OCI-LY3 (cell line): ENCODE measurements around the gene TMEM121B.

Experiments
- H2AFZ ChIP-seq: fragments of 200-600, 300-600 bp; shearing (Covaris generic); 2 replicates; pipeline ENCODE4 v1.6.0; 2014; ENCODE audit warnings: antibody characterized with exemption, low read depth, low read length
- H3K27ac ChIP-seq: fragments of 200-600, 300-600 bp; sonication (generic); 2 replicates; pipeline ENCODE4 v1.5.1; 2014; ENCODE audit warnings: mild to moderate bottlenecking, low read length, moderate library complexity, mixed read lengths
- H3K27me3 ChIP-seq: fragments of 200-600, 300-600 bp; sonication (generic); 2 replicates; pipeline ENCODE4 v1.6.1; 2014; ENCODE audit warnings: low read depth, low read length, mixed read lengths
- H3K36me3 ChIP-seq: fragments of 200-600, 300-600 bp; sonication (generic); replicated peaks from 2 replicates; pipeline ENCODE3; 2014; ENCODE audit warnings: low read depth, low read length, mixed read lengths
- H3K4me1 ChIP-seq: fragments of 300-600, 200-600 bp; sonication (generic); 2 replicates; pipeline ENCODE4 v1.6.1; 2014; ENCODE audit warnings: low read length, mixed read lengths
- H3K4me2 ChIP-seq: fragments of 200-600, 300-600 bp; sonication (generic); 2 replicates; pipeline ENCODE4 v1.6.1; 2014; ENCODE audit warnings: low read length, mixed read lengths
- H3K4me3 ChIP-seq: fragments of 300-600, 200-600 bp; sonication (generic); 2 replicates; pipeline ENCODE4 v1.5.1; 2014; ENCODE audit warnings: antibody characterized with exemption, mild to moderate bottlenecking, low read length, moderate library complexity
- H3K79me2 ChIP-seq: fragments of 300-600, 200-600 bp; shearing (Covaris generic); 2 replicates; pipeline ENCODE4 v1.6.1; 2014; ENCODE audit warnings: mild to moderate bottlenecking, low read length, mixed read lengths
- H3K9ac ChIP-seq: fragments of 300-600, 200-600 bp; shearing (Covaris generic); 2 replicates; pipeline ENCODE4 v1.6.0; 2014; ENCODE audit warnings: mild to moderate bottlenecking, low read length, moderate library complexity
- H3K9me3 ChIP-seq: fragments of 200-600, 300-600 bp; shearing (Covaris generic); 2 replicates; pipeline ENCODE4 v1.6.1; 2014; ENCODE audit warnings: low read length, mixed read lengths; ENCODE audit not compliant: insufficient read depth
- H4K20me1 ChIP-seq: fragments of 200-600, 300-600 bp; sonication (generic); 2 replicates; pipeline ENCODE4 v1.6.1; 2016; ENCODE audit warnings: low read length, mixed read lengths; ENCODE audit not compliant: insufficient read depth
- EZH2phosphoT487 ChIP-seq: fragments of 200-600 bp; shearing (Covaris generic); IDR thresholded peaks from 2 replicates; pipeline ENCODE4 v1.6.1; 2018; ENCODE audit warnings: antibody characterized with exemption, mixed run types, low read depth
- TF ChIP-seq, protein P1 (sequence below): fragments of 200-600, 300-600 bp; sonication (generic); IDR thresholded peaks from 2 replicates; pipeline ENCODE4 v1.5.1; 2014; ENCODE audit warnings: antibody characterized with exemption, low read length, low read depth

The TMEM121B gene

DNA sequence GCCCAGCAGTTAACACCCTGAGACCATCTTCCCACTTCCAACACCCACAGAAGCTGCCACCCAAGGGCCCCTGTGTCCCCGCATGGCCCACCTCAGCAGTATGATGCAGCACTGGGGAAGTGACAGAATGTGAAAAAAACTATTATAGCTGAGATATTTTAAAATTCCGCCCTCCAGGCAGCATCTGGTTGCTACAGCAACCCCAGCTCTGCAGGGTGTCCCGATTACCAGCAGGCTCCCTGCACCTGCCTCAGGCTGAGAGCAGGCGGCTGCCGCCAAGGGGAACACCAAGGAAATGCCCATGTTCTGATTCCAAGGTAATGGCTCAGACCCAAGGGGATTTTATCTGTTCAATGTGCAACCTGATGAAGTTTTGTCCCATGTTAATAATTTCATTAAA is 10.5 kb upstream of the TMEM121B start:
- Histone ChIP-seq H3K4me1 (peaks cover 23% of the 10 kb centered on the region), H3K4me2 (peak overlapping the region; percentile 81), H4K20me1 (no peaks in the 10 kb centered on the region), H3K36me3 (peaks cover 4% of the 10 kb centered on the region), H3K9ac (no peak overlapping the region), H2AFZ (peak overlapping the region; percentile 64; the same call in 1 of the 2 replicates), H3K27ac (peak overlapping the region; percentile 24; the same call in 1 of the 2 replicates), H3K27me3 (no peaks in the 10 kb centered on the region), H3K4me3 (peak overlapping the region; percentile 66), H3K79me2 (no peaks in the 10 kb centered on the region), H3K9me3 (no peaks in the 10 kb centered on the region)
- TF ChIP-seq, protein P1, sequence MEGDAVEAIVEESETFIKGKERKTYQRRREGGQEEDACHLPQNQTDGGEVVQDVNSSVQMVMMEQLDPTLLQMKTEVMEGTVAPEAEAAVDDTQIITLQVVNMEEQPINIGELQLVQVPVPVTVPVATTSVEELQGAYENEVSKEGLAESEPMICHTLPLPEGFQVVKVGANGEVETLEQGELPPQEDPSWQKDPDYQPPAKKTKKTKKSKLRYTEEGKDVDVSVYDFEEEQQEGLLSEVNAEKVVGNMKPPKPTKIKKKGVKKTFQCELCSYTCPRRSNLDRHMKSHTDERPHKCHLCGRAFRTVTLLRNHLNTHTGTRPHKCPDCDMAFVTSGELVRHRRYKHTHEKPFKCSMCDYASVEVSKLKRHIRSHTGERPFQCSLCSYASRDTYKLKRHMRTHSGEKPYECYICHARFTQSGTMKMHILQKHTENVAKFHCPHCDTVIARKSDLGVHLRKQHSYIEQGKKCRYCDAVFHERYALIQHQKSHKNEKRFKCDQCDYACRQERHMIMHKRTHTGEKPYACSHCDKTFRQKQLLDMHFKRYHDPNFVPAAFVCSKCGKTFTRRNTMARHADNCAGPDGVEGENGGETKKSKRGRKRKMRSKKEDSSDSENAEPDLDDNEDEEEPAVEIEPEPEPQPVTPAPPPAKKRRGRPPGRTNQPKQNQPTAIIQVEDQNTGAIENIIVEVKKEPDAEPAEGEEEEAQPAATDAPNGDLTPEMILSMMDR: peak; percentile 25
- TF ChIP-seq EZH2phosphoT487: no peak

DNA sequence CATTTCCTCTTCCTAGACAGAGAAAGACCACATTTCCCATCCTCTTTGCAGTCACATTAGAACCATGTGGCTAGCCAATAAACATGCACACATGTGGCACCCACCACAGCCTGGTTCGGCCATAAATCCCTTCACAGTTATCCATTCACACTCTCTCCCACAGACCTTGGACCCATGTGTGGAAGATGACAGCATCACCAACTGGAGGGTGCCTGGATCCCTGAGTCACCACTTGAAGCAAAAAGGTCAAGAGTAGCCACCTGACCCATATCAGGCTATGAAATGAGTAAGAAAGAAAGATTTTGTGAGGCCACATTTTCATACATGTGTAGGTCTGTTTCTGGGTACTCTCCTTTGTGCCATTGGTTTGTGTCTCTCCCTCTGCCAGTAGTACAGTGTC is 9.0 kb upstream of the TMEM121B start:
- TF ChIP-seq EZH2phosphoT487: no peak
- TF ChIP-seq, protein P1: no peak
- Histone ChIP-seq H2AFZ (no peak overlapping the region), H3K36me3 (peaks cover 2% of the 10 kb centered on the region), H3K4me2 (peak overlapping the region; percentile 81; the same call in 1 of the 2 replicates), H3K9ac (no peak overlapping the region), H3K27me3 (no peaks in the 10 kb centered on the region), H3K4me3 (no peak overlapping the region), H4K20me1 (no peaks in the 10 kb centered on the region), H3K4me1 (peaks cover 23% of the 10 kb centered on the region), H3K9me3 (no peaks in the 10 kb centered on the region), H3K27ac (no peak overlapping the region), H3K79me2 (no peaks in the 10 kb centered on the region)

DNA sequence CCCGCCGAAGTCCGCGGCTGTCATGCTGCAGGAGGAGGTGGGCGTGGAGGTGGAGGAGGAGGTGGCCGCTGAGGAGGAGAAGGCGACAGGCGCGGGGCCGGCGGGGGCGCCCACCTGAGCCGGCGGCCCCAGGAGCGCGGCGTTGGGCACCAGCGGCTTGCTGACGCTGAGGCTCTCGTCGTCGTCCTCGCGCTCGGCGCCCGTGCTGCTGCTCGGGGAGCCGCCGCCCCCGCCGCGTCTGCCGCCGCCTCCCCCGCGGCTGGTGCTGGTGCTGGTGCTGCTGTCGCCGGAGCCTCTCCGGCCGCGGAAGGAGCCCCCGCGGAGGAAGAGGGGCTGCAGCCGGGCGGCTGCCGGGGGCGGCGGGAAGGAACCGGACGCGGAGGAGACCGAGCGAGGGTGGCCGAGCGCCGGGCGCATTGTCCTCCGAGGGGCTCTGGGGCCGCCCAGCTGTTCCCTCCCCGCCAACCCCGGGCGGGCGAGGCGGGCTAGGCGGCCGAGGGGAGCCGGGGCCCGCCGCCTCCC is 388 bp downstream of the TMEM121B start:
- Histone ChIP-seq H4K20me1 (no peaks in the 10 kb centered on the region), H3K4me3 (no peak overlapping the region), H3K9me3 (no peaks in the 10 kb centered on the region), H3K9ac (no peak overlapping the region), H3K4me2 (no peak overlapping the region), H2AFZ (no peak overlapping the region), H3K36me3 (no peaks in the 10 kb centered on the region), H3K79me2 (no peaks in the 10 kb centered on the region), H3K4me1 (peaks cover 20% of the 10 kb centered on the region), H3K27me3 (no peaks in the 10 kb centered on the region), H3K27ac (no peak overlapping the region)
- TF ChIP-seq, protein P1: no peak
- no peak for TF ChIP-seq EZH2phosphoT487

DNA sequence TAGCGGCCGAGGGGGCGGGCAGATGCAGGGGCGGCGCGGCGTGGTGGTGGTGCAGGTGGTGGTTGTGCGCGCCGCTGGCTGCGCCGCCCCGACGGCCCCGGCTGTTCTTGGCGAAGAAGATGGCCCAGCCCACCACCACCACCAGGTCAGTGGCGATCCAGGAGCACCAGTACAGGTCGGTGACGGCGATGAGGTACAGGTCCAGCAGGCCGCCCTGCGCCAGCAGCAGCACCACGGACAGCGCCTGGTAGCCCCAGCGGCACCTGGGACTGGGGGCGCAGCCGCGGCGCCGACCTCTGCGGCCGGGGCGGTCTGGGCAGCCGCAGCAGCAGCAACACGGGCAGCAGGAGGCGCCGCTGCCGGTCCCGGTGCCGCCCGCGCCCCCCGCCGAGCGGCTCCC is 879 bp downstream of the TMEM121B start:
- no peak overlapping the region for H2AFZ ChIP-seq
- no peak overlapping the region for H3K27ac ChIP-seq
- no peaks in the 10 kb centered on the region for H3K36me3 ChIP-seq
- H4K20me1 ChIP-seq: no peaks in the 10 kb centered on the region
- H3K9me3 ChIP-seq: no peaks in the 10 kb centered on the region
- peaks cover 20% of the 10 kb centered on the region for H3K4me1 ChIP-seq
- no peak overlapping the region for H3K4me2 ChIP-seq
- no peak overlapping the region for H3K4me3 ChIP-seq
- no peak overlapping the region for H3K9ac ChIP-seq
- no peak for TF ChIP-seq EZH2phosphoT487
- TF ChIP-seq, protein P1: no peak
- no peaks in the 10 kb centered on the region for H3K79me2 ChIP-seq
- H3K27me3 ChIP-seq: no peaks in the 10 kb centered on the region
